Measurements from ENCODE around the gene PAWR.
"Not testable (repeated sequence)": the region's sequence is repeated elsewhere in the genome, so short reads cannot be mapped to it uniquely, and the experiment has no call there.

The PAWR gene

GRCh38 chr12:79547044-79547734, 143.6 kb downstream of the PAWR start:
- no peak for DNase-seq

- DNase-seq: no peak
Observed at GRCh38 chr12:79546466-79547043, 144.2 kb downstream of the PAWR start.

GRCh38 chr12:79544439-79544838, 146.3 kb downstream of the PAWR start:
- not testable (repeated sequence) for DNase-seq

GRCh38 chr12:79537675-79538074, 153.1 kb downstream of the PAWR start:
- no peak for DNase-seq

GRCh38 chr12:79535751-79536150, 155.0 kb downstream of the PAWR start:
- no peak for DNase-seq

Measured in NCI-H1694 (cell line).